Glomerular visceral epithelial cell (primary cell): ENCODE data around the gene FOXN3.

Experiments used
- DNase-seq: peaks from one replicate; pipeline ENCODE4 v3.0.0-alpha.2; 2016; ENCODE audit errors: extremely low spot score

The FOXN3 gene

DNA sequence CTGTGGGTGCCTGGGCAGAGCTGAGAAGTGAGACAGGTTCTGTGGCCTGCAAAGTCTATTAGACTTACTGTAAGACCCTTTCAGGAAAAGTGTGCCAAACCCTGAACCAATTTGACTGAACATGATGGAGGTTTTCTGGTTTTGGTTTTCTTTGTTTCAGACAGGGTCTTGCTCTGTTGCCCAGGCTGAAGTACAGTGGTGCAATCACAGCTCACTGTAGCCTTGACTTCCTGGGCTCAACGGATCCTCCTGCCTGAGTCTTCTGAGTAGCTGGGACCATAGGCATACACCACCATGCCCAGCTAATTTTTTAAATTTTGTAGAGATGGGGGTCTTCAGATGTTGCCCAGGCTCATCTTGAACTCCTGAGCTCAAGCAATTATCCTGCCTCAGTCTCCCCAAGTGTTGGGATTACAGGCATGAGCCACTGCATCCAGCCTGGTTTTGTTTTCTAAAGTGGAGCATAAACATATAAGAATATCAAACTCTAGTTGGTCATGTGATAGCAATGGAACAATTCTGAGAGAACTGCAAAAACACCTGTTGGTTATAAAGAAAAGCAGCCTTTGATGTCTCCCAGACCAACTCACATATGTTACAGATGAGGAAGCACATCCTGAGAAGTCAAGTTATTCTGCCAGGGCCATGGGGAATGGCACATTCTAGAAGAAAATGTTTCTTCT is 166.9 kb downstream of the FOXN3 start:
- no peak for DNase-seq

DNA sequence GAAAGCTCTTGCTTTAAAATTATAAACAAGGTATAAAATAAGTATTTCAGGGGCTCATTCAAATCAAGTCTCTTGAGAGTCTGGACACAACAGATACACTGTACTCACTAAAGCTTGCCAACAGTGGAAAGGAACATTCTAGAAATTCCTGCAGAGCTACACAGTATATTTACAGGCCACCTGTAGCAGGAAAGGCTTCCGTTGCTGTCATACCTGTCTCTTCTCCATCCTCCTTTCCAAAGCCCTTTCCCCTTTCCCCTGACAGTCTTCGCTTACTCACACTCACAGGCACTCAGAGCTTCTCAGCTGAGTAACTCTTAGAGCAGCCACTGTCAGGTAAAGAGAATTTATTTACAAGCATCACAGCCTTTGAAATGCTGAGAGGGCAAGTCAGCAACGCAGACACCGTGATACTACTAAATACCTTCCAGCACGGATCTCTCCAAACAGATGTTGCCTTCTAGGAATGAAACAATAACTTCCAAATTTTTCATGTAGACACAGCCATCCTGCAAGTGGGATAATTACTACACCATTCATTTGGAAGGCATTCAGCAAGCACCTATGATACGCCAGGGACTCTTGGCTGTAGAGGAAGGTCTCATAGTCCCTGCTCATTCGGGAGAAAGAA is 167.9 kb downstream of the FOXN3 start:
- DNase-seq = peak; percentile 23

DNA sequence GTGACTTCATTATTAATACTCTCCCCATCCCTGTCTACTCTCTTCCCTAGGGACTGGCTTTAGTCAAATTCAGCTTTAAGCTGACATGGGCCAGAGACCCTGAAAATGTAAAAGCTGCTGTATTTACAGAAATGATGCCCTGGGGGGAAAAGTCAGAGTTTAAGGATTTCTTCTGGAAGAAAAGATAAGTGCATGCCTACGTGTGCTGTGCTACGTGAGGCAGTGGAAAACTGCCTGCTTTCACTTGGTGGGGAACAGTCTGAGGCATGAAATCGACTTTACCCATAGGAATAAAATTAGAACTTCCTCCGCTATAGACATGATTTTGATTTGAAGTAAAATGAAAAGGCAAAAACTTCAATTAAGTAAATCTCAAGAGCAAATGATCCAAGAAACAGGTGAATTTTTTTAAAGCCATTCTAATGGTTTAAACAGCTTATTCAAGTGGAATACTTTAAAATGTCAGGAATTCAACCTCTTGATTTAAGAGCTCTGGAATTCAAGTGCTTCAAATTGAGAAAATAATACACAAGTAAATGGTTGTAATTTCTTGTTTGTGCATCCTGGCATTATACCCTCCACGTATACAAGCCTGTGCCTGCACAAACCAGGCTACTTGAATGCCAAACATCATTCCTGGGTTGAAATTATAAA is 168.5 kb downstream of the FOXN3 start:
- DNase-seq = no peak

- DNase-seq = no peak
Observed at GRCh38 chr14:89247457-89248122, 169.4 kb downstream of the FOXN3 start.

GRCh38 chr14:89246290-89246689 is 170.7 kb downstream of the FOXN3 start:
- no peak for DNase-seq

DNA sequence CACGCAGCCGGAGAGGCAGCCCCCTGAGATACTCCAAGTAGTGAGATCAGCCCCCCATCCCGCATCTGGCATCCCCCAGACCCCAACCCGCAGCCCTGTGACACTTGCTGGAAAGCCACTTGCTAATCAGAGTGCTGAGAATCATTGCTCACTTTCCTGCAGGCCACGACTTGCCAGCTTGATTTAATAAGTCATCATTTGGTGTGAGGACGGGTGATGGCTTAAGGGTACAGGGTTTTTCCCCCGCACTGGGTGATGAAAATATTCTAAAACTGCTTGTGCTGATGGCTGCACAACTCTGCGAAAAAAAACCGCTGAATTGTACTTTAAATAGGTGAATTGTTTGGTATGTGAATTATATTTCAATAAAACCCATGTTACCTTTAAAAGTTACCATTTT is 171.2 kb downstream of the FOXN3 start:
- DNase-seq = no peak

GRCh38 chr14:89244720-89245119 is 172.3 kb downstream of the FOXN3 start:
- DNase-seq = no peak

- DNase-seq = no peak
Observed at GRCh38 chr14:89243741-89244140, 173.3 kb downstream of the FOXN3 start.

DNA sequence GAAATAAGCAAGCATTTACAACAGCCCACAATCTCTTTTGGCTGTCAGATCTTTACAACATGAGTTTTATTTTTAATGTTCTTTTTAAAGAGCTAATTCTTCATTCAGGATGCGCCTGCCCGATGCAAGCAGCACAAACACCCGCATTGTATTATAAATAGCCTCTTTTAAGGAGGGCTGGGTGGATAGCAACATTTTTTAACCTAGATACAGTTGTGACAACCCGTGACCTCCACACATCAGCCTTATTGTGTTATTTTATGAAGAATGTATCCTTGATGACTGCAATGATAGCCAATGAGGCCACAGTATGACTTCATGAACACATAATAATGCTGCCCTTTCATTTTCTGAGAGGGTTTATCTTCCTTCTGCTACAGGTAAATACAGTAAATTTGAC is 173.7 kb downstream of the FOXN3 start:
- DNase-seq = no peak

- DNase-seq = no peak
Observed at GRCh38 chr14:89242652-89243279, 174.3 kb downstream of the FOXN3 start.

GRCh38 chr14:89241934-89242651 is 174.9 kb downstream of the FOXN3 start:
- DNase-seq = no peak

- no peak for DNase-seq
Observed at GRCh38 chr14:89241257-89241656, 175.8 kb downstream of the FOXN3 start.

DNA sequence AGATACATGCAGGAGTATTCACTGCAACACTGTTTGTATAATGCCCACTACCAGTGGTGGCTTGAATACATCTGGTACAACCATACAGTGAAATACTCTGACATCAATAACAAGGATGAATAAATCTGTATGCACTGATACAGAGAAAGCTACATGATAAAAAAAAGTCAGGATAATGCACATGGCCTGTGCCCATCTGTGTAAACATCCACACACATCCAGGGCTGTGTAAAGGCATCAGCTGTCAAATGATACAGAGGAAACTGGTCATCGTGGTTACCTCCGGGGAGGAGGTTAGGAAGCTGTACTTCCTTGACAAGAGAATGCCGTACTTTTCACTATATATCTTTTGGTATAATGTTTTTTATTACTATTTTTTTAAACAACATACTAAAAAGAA is 176.6 kb downstream of the FOXN3 start:
- DNase-seq = peak; percentile 62

GRCh38 chr14:89239023-89239422 is 178.0 kb downstream of the FOXN3 start:
- DNase-seq = no peak

- DNase-seq = no peak
Observed at GRCh38 chr14:89237921-89238529, 179.0 kb downstream of the FOXN3 start.

- no peak for DNase-seq
Observed at GRCh38 chr14:89236851-89237250, 180.2 kb downstream of the FOXN3 start.

GRCh38 chr14:89233184-89233583 is 183.8 kb downstream of the FOXN3 start:
- no peak for DNase-seq

GRCh38 chr14:89232265-89233070 is 184.6 kb downstream of the FOXN3 start:
- no peak for DNase-seq

DNA sequence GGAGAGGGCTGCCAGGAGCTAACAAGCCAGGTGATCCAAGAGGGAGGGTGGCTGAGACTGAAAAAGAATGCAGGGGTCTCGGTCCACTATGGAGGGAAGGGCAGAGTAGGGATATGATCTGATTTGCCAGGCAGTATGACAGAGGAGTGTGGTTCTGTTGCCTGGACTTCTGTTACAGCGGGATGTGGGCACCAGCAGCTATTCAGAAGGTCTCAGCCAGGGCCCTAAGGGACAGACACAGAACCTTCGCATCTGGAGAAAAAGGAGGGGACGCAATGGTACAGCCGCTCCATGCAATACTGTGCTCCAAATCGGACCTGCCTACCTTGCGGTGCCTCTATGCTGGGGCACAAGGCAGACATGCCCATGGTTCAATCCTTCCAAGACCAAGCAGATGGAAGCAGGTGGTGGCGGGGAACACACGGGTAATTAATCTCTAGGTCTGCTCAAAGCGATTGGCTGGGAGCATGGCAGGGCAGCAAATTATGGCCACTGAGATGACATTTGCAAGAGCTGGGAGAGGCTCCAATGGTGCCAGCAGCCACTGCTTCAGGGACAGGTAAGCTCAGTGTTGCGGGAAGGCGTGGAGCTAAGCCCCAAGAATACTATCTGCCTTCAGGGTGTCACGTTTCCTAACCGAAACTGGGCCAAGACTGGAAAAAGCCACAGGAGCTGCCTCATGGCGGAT is 185.5 kb downstream of the FOXN3 start:
- no peak for DNase-seq
